NCI-H748 treated with DMSO at 0.1 percent for 48 hours (cell line): ENCODE measurements around the gene PDZD4.

Source experiments
- DNase-seq: peaks from one replicate; lab custom pipeline; 2025; lab: John Stamatoyannopoulos, UW

PDZD4 gene

DNA sequence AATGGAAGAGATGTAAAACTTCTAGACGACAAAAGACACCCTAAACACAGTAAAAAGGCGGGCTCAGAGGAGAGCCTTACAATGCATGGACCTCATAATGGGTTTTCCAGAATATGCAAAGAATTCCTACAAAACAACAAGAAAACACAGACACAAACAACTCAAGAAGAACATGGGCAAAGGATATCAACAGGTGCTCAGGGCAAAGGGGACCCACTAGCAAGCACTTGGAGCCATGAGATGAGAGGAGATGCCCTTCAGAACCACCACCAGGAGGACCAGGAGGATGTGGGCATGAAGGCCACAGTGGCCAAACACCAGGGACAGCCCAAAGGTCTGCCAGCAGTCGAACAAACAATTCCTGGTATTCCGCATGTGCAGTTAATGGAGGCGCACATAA lies 17.2 kb downstream of the PDZD4 start:
- no peak for DNase-seq

GRCh38 chrX:153812220-153812619 lies 18.1 kb downstream of the PDZD4 start:
- peak; percentile 4 for DNase-seq

DNA sequence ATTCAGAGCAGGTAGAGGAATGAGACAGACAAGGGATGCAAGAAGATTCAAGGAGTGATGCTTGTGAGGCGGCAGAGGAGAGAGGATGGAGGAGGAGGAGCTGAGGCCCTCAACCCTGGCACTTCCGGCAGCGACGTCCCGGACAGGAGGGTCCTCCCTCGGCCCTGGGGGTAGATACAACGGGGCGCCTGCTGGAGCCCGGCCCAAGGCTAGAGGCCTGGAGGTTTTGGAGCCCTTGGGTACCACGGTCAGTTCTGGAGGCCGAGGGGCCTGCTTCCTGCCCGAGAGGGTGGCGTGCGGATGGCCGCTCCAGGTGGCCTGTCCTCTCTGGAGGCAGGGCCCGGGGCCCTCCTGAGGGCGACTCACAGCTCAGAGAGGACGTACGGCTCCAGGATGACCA lies 22.4 kb downstream of the PDZD4 start:
- DNase-seq = no peak

GRCh38 chrX:153806999-153807575 lies 23.3 kb downstream of the PDZD4 start:
- no peak for DNase-seq

DNA sequence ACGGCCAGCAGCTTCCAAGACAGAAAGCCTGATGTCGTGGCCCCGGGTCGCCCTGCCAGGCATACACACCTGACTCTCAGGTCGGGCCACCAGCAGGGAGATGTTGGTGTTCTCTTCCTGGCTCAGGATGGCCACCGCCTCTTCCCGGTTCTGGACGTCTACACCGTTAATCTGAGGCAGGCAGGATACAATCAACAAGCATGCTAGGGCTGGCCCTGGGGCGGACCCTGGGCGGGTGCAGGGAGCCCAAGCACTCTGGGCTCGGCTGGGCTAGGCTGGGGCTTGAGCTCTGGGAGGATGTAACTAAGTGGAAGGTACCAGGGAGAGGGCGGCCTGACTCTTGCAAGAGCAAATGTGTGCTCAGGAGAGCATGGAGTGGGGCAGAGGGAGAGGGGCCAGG lies 24.9 kb downstream of the PDZD4 start:
- DNase-seq = no peak

DNA sequence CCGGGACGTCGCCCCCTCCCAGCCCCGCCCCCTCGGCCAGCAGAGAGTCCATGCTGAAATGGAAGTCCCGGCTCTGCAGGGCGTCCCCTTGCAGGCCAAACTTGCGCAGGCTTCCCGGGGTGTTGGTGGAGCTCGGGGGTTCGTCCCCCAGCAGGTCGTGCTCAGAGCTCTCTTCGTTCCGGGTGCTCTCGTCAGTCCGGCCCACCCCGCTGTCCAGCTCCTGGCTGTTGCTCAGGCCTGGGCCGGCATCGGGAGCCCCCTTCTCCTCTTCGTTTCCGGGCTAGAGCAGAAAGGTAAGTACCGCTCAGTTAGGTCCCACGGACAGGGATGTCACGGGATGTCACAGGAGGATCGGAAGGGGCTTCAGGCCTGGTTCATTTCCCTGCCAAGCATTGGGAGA lies 25.7 kb downstream of the PDZD4 start:
- no peak for DNase-seq

DNA sequence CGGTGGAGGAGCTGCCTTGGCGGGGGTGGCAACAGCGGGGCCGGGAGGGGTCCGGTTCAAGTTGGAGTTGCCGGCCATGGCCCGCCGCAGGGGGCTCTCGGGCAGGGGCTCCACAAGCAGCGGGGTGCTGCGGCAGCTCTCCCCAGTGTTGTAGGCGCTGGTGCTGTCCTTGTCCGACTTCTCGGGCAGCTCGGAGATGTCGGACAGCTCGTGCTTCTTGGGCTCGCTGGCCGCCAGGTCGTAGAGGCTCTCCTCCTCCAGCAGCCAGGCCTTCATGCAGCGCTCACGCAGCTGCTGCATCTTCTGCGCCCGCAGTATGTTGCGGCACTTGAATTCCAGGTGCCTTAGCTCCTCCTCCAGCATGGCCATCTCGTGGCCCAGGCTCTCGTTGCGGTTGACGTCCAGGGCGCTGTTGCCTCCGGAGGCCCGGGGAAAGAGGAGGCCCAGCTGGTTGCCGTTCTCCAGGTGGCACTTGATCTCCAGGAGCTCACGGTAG lies 26.2 kb downstream of the PDZD4 start:
- DNase-seq = no peak

DNA sequence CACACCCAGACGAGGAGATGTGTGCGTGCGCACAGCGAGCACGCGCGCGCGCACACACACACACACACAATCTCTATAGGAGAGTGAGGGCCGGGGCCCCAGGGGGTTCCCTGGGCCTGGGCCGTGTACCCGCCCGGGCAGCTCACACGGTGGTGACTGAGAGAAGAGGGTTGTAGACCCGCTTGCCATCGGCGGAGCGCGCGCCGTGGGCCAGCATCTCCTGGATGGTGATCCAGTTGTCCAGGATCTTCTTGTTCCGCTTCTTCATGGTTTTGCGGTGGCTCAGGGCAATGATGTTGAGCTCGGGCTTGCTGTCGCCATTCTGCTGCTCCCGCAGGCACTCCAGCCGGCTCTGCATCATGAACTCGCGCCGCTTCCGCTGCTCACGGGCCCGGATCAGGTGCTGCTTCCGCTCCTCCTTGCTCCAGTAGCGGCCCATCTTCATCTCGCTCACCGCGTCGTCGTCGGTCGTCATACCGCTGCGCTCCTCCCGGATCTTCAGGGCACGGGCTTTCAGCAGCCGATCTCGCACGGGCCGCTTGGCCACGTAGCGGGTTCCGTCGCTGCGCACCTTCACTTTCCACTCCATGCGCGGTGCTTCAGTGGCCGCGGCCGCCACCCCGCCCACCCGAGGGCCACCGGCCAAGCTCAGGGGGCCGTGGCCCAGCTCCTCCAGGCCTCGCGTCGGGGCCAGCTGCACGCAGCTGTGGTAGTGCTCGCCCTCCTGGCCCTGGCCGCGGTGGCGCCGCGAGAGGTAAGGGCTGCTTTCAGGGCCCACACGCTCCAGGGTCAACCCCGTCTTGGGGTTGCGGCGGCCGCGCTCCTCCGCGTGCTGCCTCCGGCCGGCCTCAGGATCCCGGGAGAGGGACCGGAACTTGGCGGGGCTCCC lies 26.9 kb downstream of the PDZD4 start:
- DNase-seq = no peak

GRCh38 chrX:153802513-153803045 lies 27.8 kb downstream of the PDZD4 start:
- no peak for DNase-seq

DNA sequence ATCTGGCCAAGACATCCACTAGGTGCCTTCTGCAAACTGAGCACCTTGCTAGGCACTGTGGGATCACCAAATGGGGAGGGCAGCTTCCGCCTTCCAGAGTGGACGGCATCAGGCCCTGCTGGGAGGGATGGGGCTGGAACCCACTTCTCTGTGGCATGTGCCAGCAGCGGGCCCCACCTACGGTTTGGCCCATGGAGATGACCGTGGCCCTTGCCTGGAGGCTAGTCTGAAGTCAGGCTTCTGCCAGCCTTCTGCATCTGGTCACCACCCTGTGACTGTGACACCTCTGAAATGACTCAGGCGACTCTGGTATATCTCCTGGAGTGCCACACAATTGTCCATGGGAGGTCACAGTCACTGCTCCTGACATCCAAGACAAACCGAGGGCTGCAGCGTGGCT lies 28.7 kb downstream of the PDZD4 start:
- DNase-seq = no peak

DNA sequence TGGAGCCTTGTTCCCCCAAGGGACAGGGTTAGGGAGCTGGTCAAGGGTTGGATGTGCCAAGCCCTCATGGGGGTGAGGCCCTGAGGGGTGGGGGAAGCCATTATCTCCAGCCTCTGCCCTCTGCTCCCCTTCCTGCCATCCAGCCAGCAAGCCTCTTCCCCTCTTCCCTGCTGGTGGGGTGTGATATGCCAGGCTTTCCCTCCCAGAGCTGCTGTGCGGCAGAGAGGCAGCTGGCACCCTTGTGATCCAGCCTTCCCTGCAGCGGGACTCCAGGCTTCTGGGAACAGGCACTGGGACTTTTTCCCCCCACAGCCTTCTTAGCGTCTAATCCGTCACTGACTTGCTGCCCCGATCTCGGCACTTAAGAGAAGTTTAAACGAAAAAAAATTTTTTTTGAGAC lies 29.6 kb downstream of the PDZD4 start:
- no peak for DNase-seq

- DNase-seq = no peak
Observed at GRCh38 chrX:153800177-153800722, 30.1 kb downstream of the PDZD4 start.

- DNase-seq = no peak
Observed at GRCh38 chrX:153799326-153799725, 31.0 kb downstream of the PDZD4 start.

- DNase-seq = no peak
Observed at GRCh38 chrX:153797415-153798015, 32.8 kb downstream of the PDZD4 start.

GRCh38 chrX:153794897-153795816 lies 35.2 kb downstream of the PDZD4 start:
- no peak for DNase-seq

- peak; percentile 90 for DNase-seq
Observed at GRCh38 chrX:153794018-153794896, 36.1 kb downstream of the PDZD4 start, which contains the start of the genes IDH3G and SSR4. TSS of gene IDH3G (minus strand) at chrX:153794375. CDS start at chrX:153794326, 49 bp downstream. TSS of gene SSR4 (plus strand) at chrX:153794668. CDS start at chrX:153794688, 20 bp downstream.

- DNase-seq = no peak
Observed at GRCh38 chrX:153793291-153793690, 37.1 kb downstream of the PDZD4 start.

GRCh38 chrX:153792368-153792767 lies 38.0 kb downstream of the PDZD4 start:
- no peak for DNase-seq

DNA sequence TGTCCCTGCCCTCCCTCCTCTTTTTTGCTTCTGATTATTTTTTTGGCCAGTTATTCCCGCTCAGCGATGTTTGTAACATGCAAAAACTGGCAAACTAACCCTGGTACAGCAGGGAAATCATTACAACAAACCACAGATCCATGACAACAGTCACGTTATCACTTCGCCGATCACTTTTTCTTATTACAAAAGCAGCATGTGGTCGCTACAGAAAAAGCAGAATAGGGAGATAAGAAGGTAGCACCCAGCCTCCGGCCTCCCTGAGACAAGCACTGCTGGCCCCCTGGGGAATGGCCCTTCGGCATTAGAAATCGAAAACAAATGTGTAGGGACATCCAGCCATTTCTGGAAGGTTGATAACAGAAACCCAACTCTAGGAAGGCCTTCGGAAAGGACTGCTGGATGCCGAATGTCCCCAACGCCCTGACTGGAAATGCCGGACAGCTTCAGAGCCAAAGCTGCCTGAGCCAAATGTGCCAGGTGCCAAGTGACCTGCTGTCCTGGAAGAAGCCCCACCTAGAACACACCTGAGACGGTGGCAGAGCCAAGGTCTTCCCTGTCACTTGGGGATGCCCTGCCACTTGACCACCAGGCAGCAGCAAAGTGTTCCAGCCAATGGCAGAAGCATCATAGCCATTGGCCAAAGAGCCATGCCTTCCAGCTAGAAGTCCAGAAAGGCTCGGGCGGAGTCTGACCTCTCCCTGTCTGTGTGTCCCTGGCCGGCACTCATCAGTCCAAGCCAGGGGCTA lies 39.1 kb downstream of the PDZD4 start:
- DNase-seq = no peak
